Progenitor cell of endocrine pancreas (in vitro differentiated cells): ENCODE measurements around the gene S100A8. TPM values are rescaled to one million over a fixed set of nuclear protein-coding genes. Genes with fewer than 3 reads are reported as not detected.
A peak's percentile ranks its signal among the peaks of the same experiment; 100 is the strongest.

ENCODE experiments used
- DNase-seq: peaks from one replicate; pipeline ENCODE4 v3.0.0; 2021; ENCODE audit warnings: low spot score; ENCODE audit not compliant: unreplicated experiment
- H3K27ac Mint-ChIP-seq: 2 replicates; pipeline ENCODE4 v1.8.0; 2021; ENCODE audit warnings: mild to moderate bottlenecking, moderate library complexity, mixed read lengths
- H3K27me3 Mint-ChIP-seq: 2 replicates; pipeline ENCODE4 v1.8.0; 2021; ENCODE audit warnings: mixed read lengths
- H3K36me3 Mint-ChIP-seq: 2 replicates; pipeline ENCODE4 v1.8.0; 2022; ENCODE audit warnings: mixed read lengths; ENCODE audit not compliant: insufficient read depth
- H3K4me1 Mint-ChIP-seq: 2 replicates; pipeline ENCODE4 v1.8.0; 2021; ENCODE audit warnings: low read depth, mixed read lengths
- H3K4me3 Mint-ChIP-seq: 2 replicates; pipeline ENCODE4 v1.8.0; 2021; ENCODE audit warnings: low read depth, mild to moderate bottlenecking, moderate library complexity, mixed read lengths
- H3K9me3 Mint-ChIP-seq: 2 replicates; pipeline ENCODE4 v1.8.0; 2021; ENCODE audit warnings: low read depth, mixed read lengths
- CTCF ChIP-seq: fragments of 200-600 bp; sonication (generic); IDR thresholded peaks from one replicate; pipeline ENCODE4 v1.5.0; 2021; ENCODE audit warnings: antibody characterized with exemption, mild to moderate bottlenecking; ENCODE audit not compliant: unreplicated experiment
- total RNA-seq: library from RNA; stranded (reverse); gene quantifications from 2 replicates; pipeline ENCODE4 v1.2.1, GENCODE V29; 2021

Gene S100A8
- total RNA-seq, 1 donor from 2014 or later: not detected

GRCh38 chr1:153368495-153368894 is 22.4 kb downstream of the S100A8 start:
- no peak for TF ChIP-seq CTCF
- Mint-ChIP-seq H3K27me3 (peaks cover 10% of the 10 kb centered on the region), H3K9me3 (no peaks in the 10 kb centered on the region), H3K27ac (no peak overlapping the region), H3K36me3 (no peaks in the 10 kb centered on the region), H3K4me3 (no peak overlapping the region), H3K4me1 (peaks cover 7% of the 10 kb centered on the region)
- no peak for DNase-seq

- H3K4me1 Mint-ChIP-seq: peaks cover 11% of the 10 kb centered on the region
- no peaks in the 10 kb centered on the region for H3K36me3 Mint-ChIP-seq
- no peak overlapping the region for H3K4me3 Mint-ChIP-seq
- TF ChIP-seq CTCF: no peak
- H3K27ac Mint-ChIP-seq: no peak overlapping the region
- peaks cover 10% of the 10 kb centered on the region for H3K27me3 Mint-ChIP-seq
- DNase-seq: no peak
- H3K9me3 Mint-ChIP-seq: no peaks in the 10 kb centered on the region
Observed at GRCh38 chr1:153367090-153367489, 23.8 kb downstream of the S100A8 start.

DNA sequence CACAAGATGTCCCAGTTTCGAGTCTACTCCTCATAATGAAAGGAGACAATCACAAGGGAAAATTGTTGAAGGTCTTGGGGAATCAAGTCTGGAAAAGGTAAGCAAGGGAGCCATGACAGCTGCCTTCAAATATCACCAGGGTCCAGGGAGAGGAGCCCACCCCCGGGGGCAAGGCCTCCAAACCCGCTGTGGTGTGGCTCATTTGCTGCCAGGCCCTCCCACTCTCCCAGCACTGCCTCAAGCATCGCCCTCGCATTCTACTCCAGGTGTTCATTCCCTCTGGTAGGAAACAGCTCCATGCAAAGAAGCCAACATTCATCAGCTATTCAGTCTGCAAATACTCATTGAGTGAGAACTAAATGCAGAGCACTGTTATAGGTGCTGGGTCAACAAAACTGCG is 24.6 kb downstream of the S100A8 start:
- Mint-ChIP-seq H3K36me3 (no peaks in the 10 kb centered on the region), H3K27ac (peak overlapping the region; percentile 86), H3K27me3 (peaks cover 5% of the 10 kb centered on the region), H3K4me3 (no peak overlapping the region), H3K4me1 (peaks cover 11% of the 10 kb centered on the region), H3K9me3 (no peaks in the 10 kb centered on the region)
- TF ChIP-seq CTCF: no peak
- DNase-seq: no peak

DNA sequence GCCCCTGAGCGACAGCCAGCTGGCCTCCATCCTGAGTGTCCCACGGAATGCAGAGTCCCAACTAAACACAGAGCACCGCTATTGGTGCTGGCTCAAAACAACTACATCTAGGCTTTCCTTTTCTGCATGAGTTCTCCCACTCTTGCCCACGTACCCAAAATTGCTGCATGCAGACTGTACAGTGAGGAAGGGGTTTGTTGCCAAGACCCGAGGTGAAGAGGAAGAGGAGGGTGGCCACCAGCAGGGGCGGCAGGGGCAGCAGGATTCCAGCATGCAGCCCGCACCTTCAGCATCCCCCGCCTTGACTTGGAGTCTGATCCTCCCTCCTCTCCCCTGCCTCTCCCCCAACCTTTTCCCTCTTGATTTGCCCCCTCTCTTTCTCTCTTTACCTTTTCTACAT is 25.2 kb downstream of the S100A8 start:
- no peak overlapping the region for H3K4me3 Mint-ChIP-seq

DNA sequence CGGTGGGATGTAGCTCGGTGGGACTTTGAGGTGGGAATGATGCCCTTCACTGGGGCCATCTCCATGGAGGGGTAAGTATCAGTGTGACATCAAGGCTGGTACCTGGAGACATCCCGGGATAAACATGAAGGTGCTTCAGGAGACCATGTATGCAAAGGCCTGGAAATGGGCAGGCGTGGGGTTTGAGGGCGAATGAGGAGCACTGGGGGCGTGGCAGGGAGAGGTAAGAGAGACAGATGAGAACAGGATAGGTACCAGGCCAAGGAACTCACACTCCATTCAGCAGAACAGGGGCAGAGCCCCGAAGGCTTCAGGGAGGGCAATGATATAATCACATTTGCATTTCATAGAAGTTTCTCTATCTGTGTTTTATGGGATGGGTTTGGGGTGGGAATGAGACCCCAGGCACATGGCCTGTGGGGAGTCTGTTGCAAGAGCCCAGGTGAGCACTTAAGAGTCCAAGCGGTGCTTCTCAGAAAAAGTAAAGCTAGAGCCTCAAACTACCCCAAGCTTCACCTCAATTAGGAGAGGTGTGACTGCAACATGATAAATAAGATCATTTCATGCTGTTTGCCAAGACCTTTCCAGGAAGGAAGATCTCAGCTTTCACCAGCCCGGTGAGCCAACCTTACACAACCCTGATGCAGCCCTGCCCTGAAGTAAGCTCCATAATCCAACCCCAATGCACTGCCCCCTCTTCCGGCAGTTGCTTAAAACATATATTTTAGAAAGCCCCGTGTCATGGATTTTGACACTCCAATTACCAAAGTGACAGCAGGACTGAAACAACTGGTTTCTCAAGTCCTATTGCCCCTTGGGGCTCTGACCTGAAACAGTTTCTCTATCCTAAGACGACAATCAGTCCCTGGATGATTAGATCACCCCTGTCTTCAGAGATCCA is 25.9 kb downstream of the S100A8 start:
- Mint-ChIP-seq H3K4me1 (peaks cover 9% of the 10 kb centered on the region), H3K36me3 (no peaks in the 10 kb centered on the region), H3K27ac (no peak overlapping the region), H3K9me3 (no peaks in the 10 kb centered on the region), H3K27me3 (peaks cover 5% of the 10 kb centered on the region), H3K4me3 (no peak overlapping the region)
- DNase-seq: no peak
- TF ChIP-seq CTCF: no peak

More for the DNA sequence above, 25.2 kb downstream of the S100A8 start:
- no peaks in the 10 kb centered on the region for H3K36me3 Mint-ChIP-seq
- peaks cover 11% of the 10 kb centered on the region for H3K4me1 Mint-ChIP-seq
- no peaks in the 10 kb centered on the region for H3K9me3 Mint-ChIP-seq
- DNase-seq: no peak
- H3K27me3 Mint-ChIP-seq: peaks cover 5% of the 10 kb centered on the region
- TF ChIP-seq CTCF: no peak
- H3K27ac Mint-ChIP-seq: peak overlapping the region; percentile 86
